SK-N-SH (cell line): ENCODE measurements around the gene PCDHB1. TPM values are rescaled to one million over a fixed set of nuclear protein-coding genes. Genes with fewer than 3 reads are reported as not detected.

Source experiments
- CTCF ChIA-PET: fragments of 300-600, 350-600 bp; formaldehyde crosslinking; extraction: SDS; loops from one replicate; lab custom pipeline; 2021; lab: Yijun Ruan, JAX
- POLR2A ChIA-PET: fragments of 350-600 bp; sonication (Branson Sonifier 250); formaldehyde crosslinking; extraction: SDS; loops from one replicate; lab custom pipeline; 2020; ENCODE audit warnings: antibody characterized with exemption, inconsistent platforms; lab: Yijun Ruan, JAX
- DNase-seq: peaks from one replicate; pipeline ENCODE4 v3.0.0; 2012
- H2AFZ ChIP-seq: fragments of 200-600 bp; sonication (generic); 2 replicates; pipeline ENCODE4 v1.8.1; 2016; ENCODE audit warnings: antibody characterized with exemption, mild to moderate bottlenecking, low read depth
- H3F3A ChIP-seq: fragments of 200-600 bp; sonication (generic); replicated peaks from 2 replicates; pipeline ENCODE3; 2016; ENCODE audit warnings: antibody characterized with exemption, mild to moderate bottlenecking; ENCODE audit not compliant: insufficient read depth
- H3K27ac ChIP-seq, 2 experiments: fragments of 200-500 bp in 1 of 2; fragments of 200-600 bp in 1 of 2; sonication (Bioruptor generic) in 1 of 2; sonication (generic), shearing (Covaris generic) in 1 of 2; 2 replicates each; pipeline versions ENCODE4 v1.5.1 to v1.6.1; 2014 to 2016; ENCODE audit warnings: low read depth in 2 of 2, inconsistent platforms in 1 of 2, low read length in 1 of 2, mild to moderate bottlenecking in 1 of 2, mixed read lengths in 1 of 2
- H3K27me3 ChIP-seq: fragments of 200-600 bp; sonication (generic), shearing (Covaris generic); 2 replicates; pipeline ENCODE4 v1.6.1; 2016; ENCODE audit warnings: mixed run types; ENCODE audit not compliant: insufficient read depth
- H3K36me3 ChIP-seq, 2 experiments: fragments of 200-500 bp in 1 of 2; fragments of 200-600 bp in 1 of 2; sonication (Bioruptor generic) in 1 of 2; sonication (generic) in 1 of 2; replicated peaks in 1 of 2; 2 replicates each; pipeline versions ENCODE3 to v1.5.1; 2014 to 2016; ENCODE audit warnings: low read length in 1 of 2, mild to moderate bottlenecking in 1 of 2; ENCODE audit not compliant: insufficient read depth in 2 of 2, control insufficient read depth in 1 of 2
- H3K4me1 ChIP-seq, 2 experiments: fragments of 200-500 bp in 1 of 2; fragments of 200-600 bp in 1 of 2; sonication (Bioruptor generic) in 1 of 2; sonication (generic), shearing (Covaris generic) in 1 of 2; 2 replicates each; pipeline versions ENCODE4 v1.5.1 to v1.6.1; 2014 to 2016; ENCODE audit warnings: low read depth in 1 of 2, low read length in 1 of 2, mixed run types in 1 of 2; ENCODE audit not compliant: insufficient read depth in 2 of 2, control insufficient read depth in 1 of 2
- H3K4me2 ChIP-seq: fragments of 200-600 bp; sonication (generic), shearing (Covaris generic); 2 replicates; pipeline ENCODE4 v1.6.1; 2017; ENCODE audit warnings: mixed run types
- H3K4me3 ChIP-seq, 2 experiments: fragments of 200-500 bp in 1 of 2; fragments of 200-600 bp in 1 of 2; sonication (Bioruptor generic) in 1 of 2; sonication (generic), shearing (Covaris generic) in 1 of 2; 2 replicates each; pipeline versions ENCODE4 v1.5.1 to v1.8.1; 2014 to 2016; ENCODE audit warnings: low read depth in 2 of 2, inconsistent platforms in 1 of 2, low read length in 1 of 2, mild to moderate bottlenecking in 1 of 2, mixed read lengths in 1 of 2, moderate library complexity in 1 of 2
- H3K79me2 ChIP-seq: fragments of 200-600 bp; sonication (generic); 2 replicates; pipeline ENCODE4 v1.8.1; 2017; ENCODE audit warnings: mild to moderate bottlenecking; ENCODE audit not compliant: insufficient read depth
- H3K9ac ChIP-seq: fragments of 200-600 bp; sonication (generic); 2 replicates; pipeline ENCODE4 v1.6.1; 2017; ENCODE audit warnings: mixed run types
- H3K9me2 ChIP-seq: fragments of 200-600 bp; sonication (generic); 2 replicates; pipeline ENCODE4 v1.6.1; 2017; ENCODE audit warnings: mixed run types
- H3K9me3 ChIP-seq: fragments of 200-600 bp; sonication (generic); 2 replicates; pipeline ENCODE4 v1.6.1; 2017; ENCODE audit warnings: mixed run types, mild to moderate bottlenecking, moderate library complexity
- H4K20me1 ChIP-seq: fragments of 200-600 bp; sonication (generic); 2 replicates; pipeline ENCODE4 v1.6.1; 2017; ENCODE audit warnings: mild to moderate bottlenecking, mixed run types; ENCODE audit not compliant: insufficient read depth
- FOXM1 ChIP-seq: IDR thresholded peaks from 2 replicates; pipeline ENCODE4 v1.4.0; 2012; ENCODE audit warnings: low read depth, mild to moderate bottlenecking
- GABPA ChIP-seq: IDR thresholded peaks from 2 replicates; pipeline ENCODE4 v1.4.0; 2012; ENCODE audit warnings: low read depth, mild to moderate bottlenecking
- GATA2 ChIP-seq: sonication (generic); formaldehyde crosslinking; IDR thresholded peaks from 2 replicates; pipeline ENCODE4 v1.5.0; 2020; ENCODE audit warnings: mild to moderate bottlenecking, missing genetic modification reagents
- IRF3 ChIP-seq: fragments of 150-350 bp; IDR thresholded peaks from 2 replicates; pipeline ENCODE4 v1.6.1; 2016; ENCODE audit warnings: mild to moderate bottlenecking, low read depth, low read length
- MAX ChIP-seq: IDR thresholded peaks from 2 replicates; pipeline ENCODE4 v1.4.0; 2012; ENCODE audit warnings: low read depth
- MXI1 ChIP-seq: IDR thresholded peaks from 2 replicates; pipeline ENCODE4 v1.6.1; 2012; ENCODE audit warnings: mild to moderate bottlenecking, low read depth, low read length, improper control_type of control experiment
- NFIC ChIP-seq: IDR thresholded peaks from 2 replicates; pipeline ENCODE4 v1.4.0; 2012; ENCODE audit warnings: borderline replicate concordance
- PBX3 ChIP-seq: IDR thresholded peaks from 2 replicates; pipeline ENCODE4; 2012
- POLR2AphosphoS5 ChIP-seq: IDR thresholded peaks from 2 replicates; pipeline ENCODE4 v1.6.1; 2012; ENCODE audit warnings: low read depth, low read length
- RAD21 ChIP-seq: IDR thresholded peaks from 2 replicates; pipeline ENCODE4 v1.6.1; 2012; ENCODE audit warnings: mild to moderate bottlenecking, low read length
- RCOR1 ChIP-seq: fragments of 150-350 bp; IDR thresholded peaks from 2 replicates; pipeline ENCODE4 v1.6.1; 2017; ENCODE audit warnings: antibody characterized with exemption, low read length
- RXRA ChIP-seq: IDR thresholded peaks from 2 replicates; pipeline ENCODE4 v1.4.0; 2012; ENCODE audit warnings: low read depth, mild to moderate bottlenecking, borderline replicate concordance
- TAF1 ChIP-seq: IDR thresholded peaks from 2 replicates; pipeline ENCODE4 v1.6.1; 2012; ENCODE audit warnings: low read depth, mild to moderate bottlenecking, low read length, moderate library complexity, borderline replicate concordance
- TCF12 ChIP-seq: IDR thresholded peaks from 2 replicates; pipeline ENCODE4 v1.4.0; 2012
- YY1 ChIP-seq: IDR thresholded peaks from 2 replicates; pipeline ENCODE4 v1.4.0; 2012; ENCODE audit warnings: low read depth, mild to moderate bottlenecking
- WGBS: methylation state at CpG from one replicate; pipeline ENCODE4 v1.1.6; 2017; ENCODE audit warnings: low lambda C conversion rate; 5-methylcytosine and 5-hydroxymethylcytosine counted together
- polyA plus RNA-seq, 3 experiments: library from polyadenylated mRNA; depleted of rRNA; stranded (reverse); fragments of >200 nt; gene quantifications; 2 replicates each; pipeline ENCODE4 v1.2.3, GENCODE V29; 2012

Gene PCDHB1
- polyA plus RNA-seq, 1 of the 3 experiments (the other 2 are of a cell fraction): not detected

GRCh38 chr5:141032626-141033025, 18.5 kb upstream of the PCDHB1 start:
- Histone ChIP-seq H3K9me2 (no peaks in the 10 kb centered on the region), H3K4me1 (no peaks in the 10 kb centered on the region), H3F3A (no peaks in the 10 kb centered on the region), H3K27ac (no peak overlapping the region), H3K36me3 (no peaks in the 10 kb centered on the region), H3K9ac (no peak overlapping the region), H4K20me1 (no peaks in the 10 kb centered on the region), H3K4me2 (no peak overlapping the region), H3K4me3 (no peak overlapping the region), H2AFZ (no peak overlapping the region), H3K27me3 (no peaks in the 10 kb centered on the region), H3K9me3 (no peaks in the 10 kb centered on the region), H3K79me2 (no peaks in the 10 kb centered on the region)
- no peak for DNase-seq
- POLR2A ChIA-PET: no interaction called here
- WGBS: 52% methylated on average over 1 of the region's 1 CpG
- no peak for TF ChIP-seq RXRA
- no peak for TF ChIP-seq POLR2AphosphoS5
- TF ChIP-seq MXI1: no peak
- no peak for TF ChIP-seq RCOR1
- no peak for TF ChIP-seq RAD21
- no peak for TF ChIP-seq YY1
- TF ChIP-seq IRF3: no peak
- no peak for TF ChIP-seq TAF1
- no peak for TF ChIP-seq TCF12
- TF ChIP-seq GATA2 (CRISPR knock-in tag): no peak
- no peak for TF ChIP-seq PBX3
- no peak for TF ChIP-seq GABPA
- TF ChIP-seq MAX: no peak
- CTCF ChIA-PET: interaction anchor here (1.1 to 1.5 kb wide), 7 partner anchors 8 to 226 kb away, joined by 3 to 6 read pairs (median 5); partner anchors contain the start of genes PCDHA4 and PCDHAC1

- no peaks in the 10 kb centered on the region for H3F3A ChIP-seq
- H3K27ac ChIP-seq: peak overlapping the region in 1 of 2 experiments; percentile 50; a peak in 1 of 4 replicates
- H3K4me2 ChIP-seq: no peak overlapping the region
- no peaks in the 10 kb centered on the region for H4K20me1 ChIP-seq
- H3K9me3 ChIP-seq: no peaks in the 10 kb centered on the region
- no peaks in the 10 kb centered on the region for H3K9me2 ChIP-seq
- H3K79me2 ChIP-seq: no peaks in the 10 kb centered on the region
- ChIA-PET POLR2A (interaction anchor here (1.9 kb wide), 1 partner anchor 72 kb away, joined by 26 read pairs; the partner anchor contains the start of gene PCDHAC2), CTCF (interaction anchor here (0.9 to 9.0 kb wide), 18 partner anchors 10 to 233 kb away, joined by 3 to 194 read pairs (median 20); partner anchors contain the start of genes PCDHA12, PCDHA4, PCDHA6 and PCDHA8)
- no peaks in the 10 kb centered on the region for H3K36me3 ChIP-seq
- no peak for DNase-seq
- H2AFZ ChIP-seq: no peak overlapping the region
- no peaks in the 10 kb centered on the region for H3K27me3 ChIP-seq
- no peak for TF ChIP-seq FOXM1
- TF ChIP-seq IRF3: no peak
- TF ChIP-seq MXI1: no peak
- TF ChIP-seq NFIC: no peak
- TF ChIP-seq GABPA: no peak
- no peak overlapping the region for H3K4me3 ChIP-seq
- H3K9ac ChIP-seq: no peak overlapping the region
- H3K4me1 ChIP-seq: peaks cover 0 to 7% of the 10 kb centered on the region in 2 experiments; a peak in 2 of 4 replicates
Measured at GRCh38 chr5:141039061-141039460, 12.1 kb upstream of the PCDHB1 start.
